Upper lobe of left lung (tissue), 6 donors: ENCODE measurements around the gene RAI14. TPM values are rescaled to one million over a fixed set of nuclear protein-coding genes. Genes with fewer than 3 reads are reported as not detected.
"Not testable (repeated sequence)": the region's sequence is repeated elsewhere in the genome, so short reads cannot be mapped to it uniquely, and the experiment has no call there.

Experiments used
- ATAC-seq, 2 donors: fragments of 200-7000 bp; cut with Tn5 transposase; one replicate each; pipeline ENCODE4 v1.9.1; 2022; ENCODE audit warnings: mild to moderate bottlenecking in 2 of 2, moderate library complexity in 2 of 2; ENCODE audit not compliant: low FRiP score in 2 of 2
- DNase-seq, 2 donors: peaks; one replicate each; pipeline ENCODE4 v3.0.0-alpha.2; 2019 to 2020
- H3K27ac ChIP-seq, 4 donors: fragments of 200-600 bp; sonication (generic); one replicate each; pipeline ENCODE4 v1.5.1; 2016 to 2019
- H3K27me3 ChIP-seq, 4 donors: fragments of 200-600 bp; sonication (generic); one replicate each; pipeline ENCODE4 v1.5.1; 2017 to 2019
- H3K36me3 ChIP-seq, 4 donors: fragments of 200-600 bp; sonication (generic); one replicate each; pipeline ENCODE4 v1.5.1; 2016 to 2019
- H3K4me1 ChIP-seq, 4 donors: fragments of 200-600 bp; sonication (generic); one replicate each; pipeline ENCODE4 v1.5.1; 2018 to 2019
- H3K4me3 ChIP-seq, 4 donors: fragments of 200-600 bp; sonication (generic); one replicate each; pipeline ENCODE4 v1.5.1; 2017 to 2019; ENCODE audit warnings: mild to moderate bottlenecking in 2 of 4, moderate library complexity in 1 of 4
- H3K9me3 ChIP-seq, 4 donors: fragments of 200-600 bp; sonication (generic); one replicate each; pipeline ENCODE4 v1.5.1; 2018 to 2019
- CTCF ChIP-seq, 6 experiments: fragments of 450-650 bp in 4 of 6; fragments of 200-600 bp in 2 of 6; sonication (generic) in 2 of 6; IDR thresholded peaks; one replicate each; pipeline ENCODE4 v1.5.1; 2016 to 2019; ENCODE audit warnings: antibody characterized with exemption in 6 of 6
- EP300 ChIP-seq, 4 donors: sonication (generic); formaldehyde crosslinking; IDR thresholded peaks; one replicate each; pipeline ENCODE4 v1.5.1; 2017; ENCODE audit warnings: antibody characterized with exemption in 4 of 4, control low read depth in 2 of 4
- POLR2A ChIP-seq, 4 donors: fragments of 450-650 bp; IDR thresholded peaks; one replicate each; pipeline ENCODE4 v1.5.1; 2016 to 2017; ENCODE audit warnings: antibody characterized with exemption in 4 of 4, mild to moderate bottlenecking in 2 of 4
- POLR2AphosphoS5 ChIP-seq, 2 donors: sonication (generic); formaldehyde crosslinking; IDR thresholded peaks; one replicate each; pipeline ENCODE4 v1.5.1; 2017; ENCODE audit warnings: antibody characterized with exemption in 2 of 2
- WGBS, 2 donors: methylation state at CpG; one replicate each; pipeline ENCODE4 v1.1.5; 2017 to 2018; 5-methylcytosine and 5-hydroxymethylcytosine counted together
- total RNA-seq, 6 donors: library from RNA; depleted of rRNA in 4 of 6; stranded (reverse); fragments of >200 nt in 4 of 6; gene quantifications; one replicate each; pipeline versions ENCODE4 v1.1.0 to v1.2.1, GENCODE V29; 2016 to 2021
- donor health status: DM: no; HTN: no; CAD: no; lungs with moderate emphysema.
- donor health status: DM: no; HTN: yes; CAD: no; lungs with severe emphysema.

RAI14 gene
- total RNA-seq, 6 donors from 2014 or later: 34.0 to 88.6 (median 67.9) TPM

- H3K27me3 ChIP-seq: no peaks in the 10 kb centered on the region
- H3K27ac ChIP-seq: no peak overlapping the region
- 69 to 73% methylated on average over 20 of the region's 20 CpGs for WGBS, 2 donors
- ATAC-seq (no peak), DNase-seq (no peak)
- no peaks in the 10 kb centered on the region for H3K9me3 ChIP-seq
- TF ChIP-seq EP300 (IDR thresholded peaks at IDR 0.05): no peak
- H3K36me3 ChIP-seq: peaks cover 0 to 32% (median 6%) of the 10 kb centered on the region in 4 donors
- H3K4me1 ChIP-seq: peaks cover 4 to 10% (median 7%) of the 10 kb centered on the region in 4 donors
- no peak overlapping the region for H3K4me3 ChIP-seq
These were observed 100.9 kb downstream of the RAI14 start for GRCh38 chr5:34756781-34757624.

- Histone ChIP-seq H3K27ac (no peak overlapping the region), H3K9me3 (no peaks in the 10 kb centered on the region), H3K36me3 (peaks cover 0 to 33% (median 6%) of the 10 kb centered on the region in 4 donors), H3K27me3 (no peaks in the 10 kb centered on the region), H3K4me1 (peaks cover 4 to 16% (median 10%) of the 10 kb centered on the region in 4 donors), H3K4me3 (no peak overlapping the region)
- ATAC-seq: no peak
- no peak for TF ChIP-seq POLR2AphosphoS5 (IDR thresholded peaks at IDR 0.05)
- TF ChIP-seq EP300 (IDR thresholded peaks at IDR 0.05): no peak
- no peak for TF ChIP-seq CTCF (IDR thresholded peaks at IDR 0.05)
- TF ChIP-seq POLR2A (IDR thresholded peaks at IDR 0.05): no peak
- DNase-seq: no peak
- 83 to 93% methylated on average over 3 of the region's 3 CpGs for WGBS, 2 donors
These were observed 102.4 kb downstream of the RAI14 start for GRCh38 chr5:34758514-34758913.

- not testable (repeated sequence) for H3K27ac ChIP-seq, H3K9me3 ChIP-seq, ATAC-seq, DNase-seq, H3K4me3 ChIP-seq, H3K27me3 ChIP-seq
- Histone ChIP-seq H3K4me1 (peaks cover 4 to 16% (median 10%) of the 10 kb centered on the region in 4 donors), H3K36me3 (peaks cover 0 to 40% (median 8%) of the 10 kb centered on the region in 4 donors)
- 88% methylated on average over 5 of the region's 5 CpGs for WGBS, 2 donors
These were observed 103.1 kb downstream of the RAI14 start for GRCh38 chr5:34759213-34759612.

- Histone ChIP-seq H3K27ac (no peak overlapping the region), H3K4me3 (no peak overlapping the region), H3K36me3 (peaks cover 0 to 15% (median 7%) of the 10 kb centered on the region in 4 donors), H3K4me1 (peaks cover 0 to 7% (median 3%) of the 10 kb centered on the region in 4 donors), H3K9me3 (no peaks in the 10 kb centered on the region), H3K27me3 (no peaks in the 10 kb centered on the region)
- WGBS, 2 donors: 88 to 93% methylated on average over 1 of the region's 1 CpG
- DNase-seq (no peak), ATAC-seq (no peak)
- TF ChIP-seq EP300 (IDR thresholded peaks at IDR 0.05) (no peak), CTCF (IDR thresholded peaks at IDR 0.05) (no peak), POLR2AphosphoS5 (IDR thresholded peaks at IDR 0.05) (no peak), POLR2A (IDR thresholded peaks at IDR 0.05) (no peak)
These were observed 109.5 kb downstream of the RAI14 start for GRCh38 chr5:34765662-34766061.

GRCh38 chr5:34767180-34767579, 111.1 kb downstream of the RAI14 start:
- TF ChIP-seq POLR2A (IDR thresholded peaks at IDR 0.05): no peak
- TF ChIP-seq EP300 (IDR thresholded peaks at IDR 0.05): no peak
- TF ChIP-seq POLR2AphosphoS5 (IDR thresholded peaks at IDR 0.05): no peak
- no peak for TF ChIP-seq CTCF (IDR thresholded peaks at IDR 0.05)
- no peak overlapping the region for H3K27ac ChIP-seq
- DNase-seq: no peak

More at GRCh38 chr5:34767180-34767579, 111.1 kb downstream of the RAI14 start:
- ATAC-seq: no peak
- Histone ChIP-seq H3K4me3 (no peak overlapping the region), H3K27me3 (no peaks in the 10 kb centered on the region), H3K9me3 (no peaks in the 10 kb centered on the region), H3K36me3 (peaks cover 0 to 10% (median 7%) of the 10 kb centered on the region in 4 donors), H3K4me1 (peaks cover 0 to 12% (median 5%) of the 10 kb centered on the region in 4 donors)
- 89 to 95% methylated on average over 7 of the region's 7 CpGs for WGBS, 2 donors
